Activated B cell treated with CpG ODN at 0.5 μM for 24 hours (primary cell): ENCODE measurements around the gene CCM2L. TPM values are rescaled to one million over a fixed set of nuclear protein-coding genes. Genes with fewer than 3 reads are reported as not detected.
A peak's percentile ranks its signal among the peaks of the same experiment; 100 is the strongest.

ENCODE experiments used
- ATAC-seq: fragments of 200-7000 bp; cut with Tn5 transposase; one replicate; pipeline ENCODE4 v1.10.0; 2021; ENCODE audit warnings: low read depth, mild to moderate bottlenecking, moderate library complexity
- CTCF ChIA-PET: fragments of 350-600 bp; sonication (Branson Sonifier 250); formaldehyde crosslinking; loops from one replicate; lab custom pipeline; 2021; ENCODE audit warnings: antibody characterized with exemption; lab: Charles Lee
- POLR2A ChIA-PET: fragments of 350-600 bp; sonication (Branson Sonifier 250); formaldehyde crosslinking; loops from one replicate; lab custom pipeline; 2021; ENCODE audit warnings: antibody characterized with exemption; lab: Charles Lee
- DNase-seq: peaks from one replicate; pipeline ENCODE4 v3.0.0; 2022
- H3K27ac Mint-ChIP-seq: one replicate; pipeline ENCODE4 v1.8.0; 2020; ENCODE audit warnings: mixed read lengths
- H3K27me3 Mint-ChIP-seq: one replicate; pipeline ENCODE4 v1.8.0; 2021; ENCODE audit warnings: mixed read lengths
- H3K36me3 Mint-ChIP-seq: one replicate; pipeline ENCODE4 v1.8.0; 2021; ENCODE audit warnings: low read depth, mixed read lengths
- H3K4me1 Mint-ChIP-seq: one replicate; pipeline ENCODE4 v1.8.0; 2021; ENCODE audit warnings: mixed read lengths
- H3K4me3 Mint-ChIP-seq: one replicate; pipeline ENCODE4 v1.8.0; 2020; ENCODE audit warnings: mild to moderate bottlenecking, mixed read lengths
- H3K9me3 Mint-ChIP-seq: one replicate; pipeline ENCODE4 v1.8.0; 2020; ENCODE audit warnings: mixed read lengths
- intact Hi-C: fragments of 100-400 bp; cut with micrococcal nuclease; formaldehyde crosslinking; loops from one replicate; pipeline ENCODE4 v1.15.1; 2024
- total RNA-seq: library from RNA; stranded (reverse); gene quantifications from 2 replicates; pipeline ENCODE4 v1.2.3, GENCODE V29; 2022
- TF ChIP-seq, protein P1 (sequence below): fragments of 200-600 bp; IDR thresholded peaks from one replicate; pipeline ENCODE4 v1.8.0; 2022; ENCODE audit warnings: antibody characterized with exemption, mild to moderate bottlenecking

CCM2L gene
- total RNA-seq, 1 donor from 2014 or later, result 0.11 TPM

DNA sequence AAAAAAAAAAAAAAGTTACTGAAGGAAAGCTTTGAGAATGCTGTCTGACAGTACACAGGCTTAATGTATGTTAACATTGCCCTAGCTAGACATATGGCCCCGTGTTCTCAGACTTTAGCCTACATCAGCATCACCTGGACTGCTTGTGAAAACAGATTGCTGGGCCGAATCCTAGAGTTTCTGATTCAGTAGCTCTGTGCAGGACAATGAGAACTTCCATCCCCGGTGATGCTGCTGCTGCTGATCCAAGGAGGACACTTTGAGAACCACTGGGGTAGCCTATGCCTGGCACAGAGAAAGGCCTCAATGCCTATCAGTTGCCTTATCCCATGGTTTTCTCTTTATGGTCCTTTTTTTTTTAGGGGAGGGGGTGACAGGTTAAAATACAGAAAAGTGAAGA, 43.4 kb downstream of the CCM2L start:
- DNase-seq, result no peak
- intact Hi-C loops, result loop anchor here (2.0 to 5.0 kb wide), 3 partner anchors 15 to 304 kb away; partner anchors contain the start of genes ASXL1, PLAGL2 and POFUT1
- H3K4me3 Mint-ChIP-seq, result peak overlapping the region; percentile 93
- ChIA-PET CTCF (interaction anchor here (1.5 to 2.3 kb wide), 5 partner anchors 9 to 37 kb away, joined by 4 to 20 read pairs (median 6); no protein-coding TSS in a partner anchor), POLR2A (interaction anchor here (0.6 to 14.4 kb wide), 10 partner anchors 10 to 149 kb away, joined by 3 to 453 read pairs (median 10); no protein-coding TSS in a partner anchor)
- no peak for ATAC-seq
- peaks cover 42% of the 10 kb centered on the region for H3K36me3 Mint-ChIP-seq
- TF ChIP-seq, protein P1, sequence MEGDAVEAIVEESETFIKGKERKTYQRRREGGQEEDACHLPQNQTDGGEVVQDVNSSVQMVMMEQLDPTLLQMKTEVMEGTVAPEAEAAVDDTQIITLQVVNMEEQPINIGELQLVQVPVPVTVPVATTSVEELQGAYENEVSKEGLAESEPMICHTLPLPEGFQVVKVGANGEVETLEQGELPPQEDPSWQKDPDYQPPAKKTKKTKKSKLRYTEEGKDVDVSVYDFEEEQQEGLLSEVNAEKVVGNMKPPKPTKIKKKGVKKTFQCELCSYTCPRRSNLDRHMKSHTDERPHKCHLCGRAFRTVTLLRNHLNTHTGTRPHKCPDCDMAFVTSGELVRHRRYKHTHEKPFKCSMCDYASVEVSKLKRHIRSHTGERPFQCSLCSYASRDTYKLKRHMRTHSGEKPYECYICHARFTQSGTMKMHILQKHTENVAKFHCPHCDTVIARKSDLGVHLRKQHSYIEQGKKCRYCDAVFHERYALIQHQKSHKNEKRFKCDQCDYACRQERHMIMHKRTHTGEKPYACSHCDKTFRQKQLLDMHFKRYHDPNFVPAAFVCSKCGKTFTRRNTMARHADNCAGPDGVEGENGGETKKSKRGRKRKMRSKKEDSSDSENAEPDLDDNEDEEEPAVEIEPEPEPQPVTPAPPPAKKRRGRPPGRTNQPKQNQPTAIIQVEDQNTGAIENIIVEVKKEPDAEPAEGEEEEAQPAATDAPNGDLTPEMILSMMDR, result no peak
- H3K4me1 Mint-ChIP-seq, result peaks cover 68% of the 10 kb centered on the region
- peak overlapping the region; percentile 70 for H3K27ac Mint-ChIP-seq
- H3K27me3 Mint-ChIP-seq, result no peaks in the 10 kb centered on the region
- H3K9me3 Mint-ChIP-seq, result no peaks in the 10 kb centered on the region

DNA sequence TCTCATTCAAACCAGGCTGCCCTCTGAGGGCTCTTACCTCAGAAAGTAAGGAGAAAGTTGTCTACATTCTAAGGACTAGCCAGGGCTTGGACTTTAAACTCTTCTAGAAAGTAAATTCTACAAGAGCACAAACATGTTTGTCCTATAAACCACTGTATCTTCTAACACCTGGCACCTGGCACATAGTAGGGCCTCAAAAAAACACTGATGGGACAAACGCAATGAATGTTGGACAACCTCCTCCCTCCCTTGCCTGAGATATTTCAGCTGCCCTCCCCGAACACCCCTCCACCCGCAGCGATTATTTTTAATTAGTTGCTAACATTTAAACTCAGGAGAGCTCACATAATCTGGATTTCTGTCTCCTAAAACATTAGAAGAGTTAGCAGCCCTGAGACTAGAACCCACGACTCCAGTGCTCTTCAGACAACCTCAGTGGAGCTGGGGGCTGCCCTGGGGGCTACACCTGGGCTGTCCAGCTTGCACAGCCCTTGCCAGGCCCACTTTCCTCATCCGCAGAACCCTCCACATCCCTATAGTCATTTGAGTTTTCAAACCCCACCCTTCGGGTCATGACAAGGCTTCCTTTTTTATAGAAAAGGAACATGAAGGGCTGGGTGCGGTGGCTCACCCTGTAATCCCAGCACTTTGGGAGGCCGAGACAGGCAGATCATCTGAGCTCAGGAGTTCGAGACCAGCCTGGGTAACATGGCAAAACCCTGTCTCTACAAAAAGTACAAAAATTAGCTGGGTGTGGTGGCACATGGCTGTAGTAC, 46.7 kb downstream of the CCM2L start:
- H3K36me3 Mint-ChIP-seq, result peaks cover 56% of the 10 kb centered on the region
- H3K27ac Mint-ChIP-seq, result peak overlapping the region; percentile 12
- DNase-seq (no peak), ATAC-seq (no peak)
- peak overlapping the region; percentile 7 for H3K4me3 Mint-ChIP-seq
- no peaks in the 10 kb centered on the region for H3K9me3 Mint-ChIP-seq
- intact Hi-C loops, result no loop called here
- TF ChIP-seq, protein P1, result no peak
- POLR2A ChIA-PET, result interaction anchor here (14.4 kb wide), 1 partner anchor 18 kb away, joined by 453 read pairs; no protein-coding TSS in a partner anchor
- H3K4me1 Mint-ChIP-seq, result peaks cover 67% of the 10 kb centered on the region
- CTCF ChIA-PET, result interaction anchor here (1.0 to 1.2 kb wide), 2 partner anchors 21 to 25 kb away, joined by 3 to 4 read pairs; no protein-coding TSS in a partner anchor
- H3K27me3 Mint-ChIP-seq, result no peaks in the 10 kb centered on the region

DNA sequence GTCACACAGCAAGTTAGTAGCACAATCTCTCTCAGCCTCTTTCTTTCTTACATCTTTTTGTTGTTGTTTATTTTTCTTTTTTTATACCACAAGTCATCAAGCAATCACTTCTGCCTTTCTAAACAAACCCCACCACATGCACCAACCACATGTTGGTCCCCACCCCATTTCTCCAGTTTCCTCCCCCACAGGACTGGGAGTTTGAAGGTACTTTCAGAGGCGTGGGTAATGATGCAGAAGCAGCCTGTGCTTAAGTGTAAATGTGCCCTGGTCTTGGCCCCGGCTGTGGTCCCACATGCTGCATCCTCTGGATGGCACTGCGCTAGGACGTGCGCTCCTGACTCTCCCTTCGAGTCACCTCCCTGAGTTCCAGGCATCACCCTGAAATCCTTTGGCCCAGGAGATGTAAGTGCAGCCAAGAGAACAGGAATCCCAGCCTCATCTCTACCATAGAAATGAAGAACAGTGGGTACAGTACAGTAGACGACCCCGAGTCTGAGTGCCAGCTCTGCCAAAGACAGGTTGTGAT, 47.5 kb downstream of the CCM2L start:
- TF ChIP-seq, protein P1, result no peak
- H3K36me3 Mint-ChIP-seq, result peaks cover 60% of the 10 kb centered on the region
- CTCF ChIA-PET, result no interaction called here
- intact Hi-C loops, result no loop called here
- ATAC-seq, result no peak
- peaks cover 73% of the 10 kb centered on the region for H3K4me1 Mint-ChIP-seq
- no peak overlapping the region for H3K4me3 Mint-ChIP-seq
- no peaks in the 10 kb centered on the region for H3K27me3 Mint-ChIP-seq
- POLR2A ChIA-PET, result interaction anchor here (0.7 to 14.4 kb wide), 4 partner anchors 14 to 51 kb away, joined by 3 to 453 read pairs (median 6); no protein-coding TSS in a partner anchor
- H3K27ac Mint-ChIP-seq, result peak overlapping the region; percentile 24
- H3K9me3 Mint-ChIP-seq, result no peaks in the 10 kb centered on the region
- no peak for DNase-seq

DNA sequence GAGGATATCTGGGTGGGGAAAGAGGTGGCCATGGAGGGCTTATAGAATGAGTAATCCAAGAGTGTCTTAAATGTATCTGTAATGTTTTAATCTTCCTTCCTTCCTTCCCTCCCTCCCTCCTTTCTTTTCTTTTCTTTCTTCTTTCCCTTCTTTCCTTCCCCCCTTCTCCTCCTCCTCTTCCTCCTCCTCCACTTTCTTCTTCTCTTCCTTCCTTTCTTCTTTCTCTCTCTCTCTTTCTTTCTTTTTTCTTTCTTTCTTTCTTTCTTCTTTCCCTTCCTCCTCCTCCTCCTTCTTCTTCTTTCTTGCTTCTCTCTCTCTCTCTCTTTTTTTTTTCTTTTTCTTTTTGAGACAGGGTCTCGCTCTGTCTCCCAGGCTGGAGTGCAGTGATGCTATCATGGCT, 49.0 kb downstream of the CCM2L start:
- Mint-ChIP-seq H3K9me3 (no peaks in the 10 kb centered on the region), H3K27me3 (no peaks in the 10 kb centered on the region), H3K36me3 (peaks cover 55% of the 10 kb centered on the region), H3K4me1 (peaks cover 70% of the 10 kb centered on the region), H3K4me3 (no peak overlapping the region), H3K27ac (peak overlapping the region; percentile 13)
- POLR2A ChIA-PET, result interaction anchor here (0.6 to 14.4 kb wide), 2 partner anchors 21 to 34 kb away, joined by 3 to 453 read pairs; no protein-coding TSS in a partner anchor
- DNase-seq, result no peak
- CTCF ChIA-PET, result interaction anchor here (1.2 kb wide), 1 partner anchor 27 kb away, joined by 3 read pairs; no protein-coding TSS in a partner anchor
- TF ChIP-seq, protein P1, result no peak
- intact Hi-C loops, result no loop called here
- no peak for ATAC-seq
